HG03280 (cell line): ENCODE measurements around the gene CAMK4.
"Not testable (repeated sequence)": the region's sequence is repeated elsewhere in the genome, so short reads cannot be mapped to it uniquely, and the experiment has no call there.

Experiments used
- ATAC-seq: cut with Tn5 transposase; IDR thresholded peaks from one replicate; pipeline ENCODE4 v1.9.1; 2021; ENCODE audit warnings: mild to moderate bottlenecking, moderate library complexity; ENCODE audit not compliant: unreplicated experiment

The CAMK4 gene

GRCh38 chr5:111308951-111309350 is 84.8 kb downstream of the CAMK4 start:
- ATAC-seq, result no peak

GRCh38 chr5:111309384-111309783 is 85.2 kb downstream of the CAMK4 start:
- no peak for ATAC-seq

GRCh38 chr5:111310711-111311620 is 86.8 kb downstream of the CAMK4 start:
- no peak for ATAC-seq

- ATAC-seq, result no peak
These were observed 87.5 kb downstream of the CAMK4 start for GRCh38 chr5:111311666-111312065.

GRCh38 chr5:111313017-111313724 is 89.0 kb downstream of the CAMK4 start:
- no peak for ATAC-seq

- ATAC-seq, result no peak
These were observed 96.8 kb downstream of the CAMK4 start for GRCh38 chr5:111320953-111321352.

- ATAC-seq, result no peak
These were observed 97.2 kb downstream of the CAMK4 start for GRCh38 chr5:111321376-111321775.

GRCh38 chr5:111326551-111326950 is 102.4 kb downstream of the CAMK4 start:
- no peak for ATAC-seq

GRCh38 chr5:111337133-111337532 is 112.9 kb downstream of the CAMK4 start:
- ATAC-seq, result peak; percentile 43

GRCh38 chr5:111337688-111338087 is 113.5 kb downstream of the CAMK4 start:
- no peak for ATAC-seq

GRCh38 chr5:111345731-111346130 is 121.5 kb downstream of the CAMK4 start:
- no peak for ATAC-seq

GRCh38 chr5:111347021-111347420 is 122.8 kb downstream of the CAMK4 start:
- no peak for ATAC-seq

- ATAC-seq, result no peak
These were observed 124.6 kb downstream of the CAMK4 start for GRCh38 chr5:111348661-111349329.

GRCh38 chr5:111349429-111349828 is 125.2 kb downstream of the CAMK4 start:
- no peak for ATAC-seq

GRCh38 chr5:111353035-111353434 is 128.9 kb downstream of the CAMK4 start:
- ATAC-seq, result no peak

GRCh38 chr5:111358726-111359125 is 134.5 kb downstream of the CAMK4 start:
- ATAC-seq, result not testable (repeated sequence)

GRCh38 chr5:111360173-111360572 is 136.0 kb downstream of the CAMK4 start:
- no peak for ATAC-seq

- ATAC-seq, result no peak
These were observed 140.8 kb downstream of the CAMK4 start for GRCh38 chr5:111364992-111365391.

GRCh38 chr5:111366388-111366787 is 142.2 kb downstream of the CAMK4 start:
- no peak for ATAC-seq

- ATAC-seq, result no peak
These were observed 142.9 kb downstream of the CAMK4 start for GRCh38 chr5:111367115-111367514.

GRCh38 chr5:111372799-111373198 is 148.6 kb downstream of the CAMK4 start:
- ATAC-seq, result no peak

GRCh38 chr5:111374380-111374779 is 150.2 kb downstream of the CAMK4 start:
- ATAC-seq, result no peak
